Measurements from ENCODE around the gene FAM20C. TPM values are rescaled to one million over a fixed set of nuclear protein-coding genes. Genes with fewer than 3 reads are reported as not detected.

Gene FAM20C
- total RNA-seq, 1 experiment from 2014 or later = 35.8 TPM

- H3K9me3 ChIP-seq (ENCODE audit: low read depth, low read length, poor library complexity, severe bottlenecking) = no peaks in the 10 kb centered on the region
- ChIA-PET POLR2A (ENCODE audit: low non-redundant PET) (no interaction called here), CTCF (no interaction called here)
- H3K4me1 ChIP-seq (ENCODE audit: insufficient read depth, low read length, poor library complexity, severe bottlenecking) = no peaks in the 10 kb centered on the region
- intact Hi-C loops (cut with micrococcal nuclease; ENCODE audit: unreplicated experiment) = no loop called here
- no peak overlapping the region for H3K27ac ChIP-seq (ENCODE audit: low read depth, low read length, poor library complexity, severe bottlenecking)
- BruUV-seq (replicated peaks) = no TSS peak
- no peaks in the 10 kb centered on the region for H3K36me3 ChIP-seq (ENCODE audit: insufficient read depth, low read length, poor library complexity, severe bottlenecking)
- TF ChIP-seq CTCF (conservative IDR thresholded peaks at IDR 0.05; ENCODE audit: low read depth, low read length) (no peak), EZH2 (IDR thresholded peaks at IDR 0.05; ENCODE audit: borderline replicate concordance, low read depth, low read length, poor library complexity, severe bottlenecking) (no peak)
- no peak overlapping the region for H3K4me3 ChIP-seq (ENCODE audit: low read depth, low read length, poor library complexity, severe bottlenecking)
- DNase-seq (ENCODE audit: low spot score) = no peak
- H3K27me3 ChIP-seq (replicated peaks; ENCODE audit: insufficient read depth, low read depth, low read length, poor library complexity) = no peaks in the 10 kb centered on the region
These were observed 20.9 kb upstream of the FAM20C start for GRCh38 chr7:171364-171904.

GRCh38 chr7:171912-172515 is 20.4 kb upstream of the FAM20C start:
- no peaks in the 10 kb centered on the region for H3K9me3 ChIP-seq (ENCODE audit: low read depth, low read length, poor library complexity, severe bottlenecking)
- no peak overlapping the region for H3K4me3 ChIP-seq (ENCODE audit: low read depth, low read length, poor library complexity, severe bottlenecking)
- H3K27ac ChIP-seq (ENCODE audit: low read depth, low read length, poor library complexity, severe bottlenecking) = no peak overlapping the region
- no peak for DNase-seq (ENCODE audit: low spot score)
- POLR2A ChIA-PET (ENCODE audit: low non-redundant PET) = no interaction called here
- H3K4me1 ChIP-seq (ENCODE audit: insufficient read depth, low read length, poor library complexity, severe bottlenecking) = no peaks in the 10 kb centered on the region
- CTCF ChIA-PET = no interaction called here
- BruUV-seq (replicated peaks) = no TSS peak
- H3K36me3 ChIP-seq (ENCODE audit: insufficient read depth, low read length, poor library complexity, severe bottlenecking) = no peaks in the 10 kb centered on the region
- TF ChIP-seq CTCF (conservative IDR thresholded peaks at IDR 0.05; ENCODE audit: low read depth, low read length) (no peak), EZH2 (IDR thresholded peaks at IDR 0.05; ENCODE audit: borderline replicate concordance, low read depth, low read length, poor library complexity, severe bottlenecking) (no peak)
- H3K27me3 ChIP-seq (replicated peaks; ENCODE audit: insufficient read depth, low read depth, low read length, poor library complexity) = no peaks in the 10 kb centered on the region
- intact Hi-C loops (cut with micrococcal nuclease; ENCODE audit: unreplicated experiment) = no loop called here

DNA sequence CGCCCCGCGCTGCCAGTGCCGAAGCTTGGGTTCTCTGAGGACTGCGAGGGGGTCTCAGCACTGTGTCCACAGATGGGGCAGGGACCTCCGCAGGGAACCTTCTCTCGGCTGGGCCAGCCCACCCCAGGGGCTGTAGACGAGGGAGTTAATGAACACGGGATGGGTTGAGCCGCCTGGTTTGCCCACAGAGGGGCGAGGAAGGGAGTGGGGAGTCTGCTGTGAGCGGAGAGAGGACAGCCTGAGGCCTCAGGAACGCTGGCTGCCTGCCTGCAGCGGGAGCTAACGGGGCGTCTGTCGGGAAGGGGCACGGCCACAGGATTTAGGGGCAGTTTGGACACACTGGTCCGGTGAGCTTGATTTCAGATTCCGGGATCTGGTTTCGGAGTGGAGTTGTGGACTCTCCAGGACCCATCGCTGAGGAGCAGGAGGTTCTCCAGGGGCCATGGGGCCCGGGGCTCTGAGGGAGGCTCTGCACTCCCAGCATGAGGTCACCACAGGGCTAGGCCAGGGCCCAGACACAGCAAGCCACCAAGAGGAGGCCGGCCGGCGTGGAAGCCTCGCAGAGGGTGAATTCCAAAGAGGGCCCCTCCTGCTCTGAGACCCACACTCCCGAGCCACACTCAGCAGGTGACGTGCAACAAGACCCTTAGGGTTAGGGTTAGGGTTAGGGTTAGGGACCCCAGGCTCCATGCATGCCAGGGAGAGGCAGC is 19.0 kb upstream of the FAM20C start:
- Histone ChIP-seq H3K9me3 (ENCODE audit: low read depth, low read length, poor library complexity, severe bottlenecking) (no peaks in the 10 kb centered on the region), H3K36me3 (ENCODE audit: insufficient read depth, low read length, poor library complexity, severe bottlenecking) (no peaks in the 10 kb centered on the region), H3K4me3 (ENCODE audit: low read depth, low read length, poor library complexity, severe bottlenecking) (no peak overlapping the region), H3K27me3 (replicated peaks; ENCODE audit: insufficient read depth, low read depth, low read length, poor library complexity) (no peaks in the 10 kb centered on the region), H3K4me1 (ENCODE audit: insufficient read depth, low read length, poor library complexity, severe bottlenecking) (no peaks in the 10 kb centered on the region), H3K27ac (ENCODE audit: low read depth, low read length, poor library complexity, severe bottlenecking) (no peak overlapping the region)
- BruUV-seq (replicated peaks) = no TSS peak
- intact Hi-C loops (cut with micrococcal nuclease; ENCODE audit: unreplicated experiment) = no loop called here
- ChIA-PET POLR2A (ENCODE audit: low non-redundant PET) (no interaction called here), CTCF (no interaction called here)
- no peak for DNase-seq (ENCODE audit: low spot score)
- TF ChIP-seq CTCF (conservative IDR thresholded peaks at IDR 0.05; ENCODE audit: low read depth, low read length) (no peak), EZH2 (IDR thresholded peaks at IDR 0.05; ENCODE audit: borderline replicate concordance, low read depth, low read length, poor library complexity, severe bottlenecking) (no peak)

Measured in A673 (cell line).